Endothelial cell of umbilical vein (primary cell): ENCODE measurements around the gene MTAP. TPM values are rescaled to one million over a fixed set of nuclear protein-coding genes. Genes with fewer than 3 reads are reported as not detected.

ENCODE experiments used
- BruUV-seq: library from RNA; stranded (reverse); fragments of 400-500 nt; replicated peaks from 2 replicates; lab custom pipeline; 2021; lab: Mats Ljungman, UMichigan
- CTCF ChIA-PET: fragments of 300-600, 350-600 bp; sonication (Branson Sonifier 250); formaldehyde crosslinking; loops from one replicate; lab custom pipeline; 2021; ENCODE audit warnings: antibody characterized with exemption, inconsistent platforms; lab: Charles Lee
- POLR2A ChIA-PET: fragments of 300-600, 350-600 bp; sonication (Branson Sonifier 250); formaldehyde crosslinking; loops from one replicate; lab custom pipeline; 2021; ENCODE audit warnings: antibody characterized with exemption, inconsistent platforms; lab: Charles Lee
- DNase-seq: peaks from one replicate; pipeline ENCODE4 v3.0.0-alpha.2; 2011; ENCODE audit warnings: low read depth, low spot score
- FAIRE-seq: peaks from 2 replicates; lab custom pipeline; 2011; peaks lifted over from hg19 to GRCh38; lab: Jason Lieb, UNC
- H2AFZ ChIP-seq: 2 replicates; pipeline ENCODE4 v1.6.0; 2012; ENCODE audit warnings: low read depth, low read length, control low read depth, inconsistent platforms
- H3K27ac ChIP-seq: 2 replicates; pipeline ENCODE4 v1.5.1; 2011; ENCODE audit warnings: low read depth, mild to moderate bottlenecking, control low read depth, low read length, moderate library complexity; ENCODE audit not compliant: insufficient read depth
- H3K27me3 ChIP-seq, 2 experiments: 2 replicates each; pipeline versions ENCODE4 v1.6.0 to v1.6.1; 2011; ENCODE audit warnings: low read length in 2 of 2, mixed read lengths in 1 of 2; ENCODE audit not compliant: control insufficient read depth in 2 of 2, insufficient read depth in 2 of 2
- H3K36me3 ChIP-seq, 2 experiments: 2 replicates in 1 of 2; 3 replicates in 1 of 2; pipeline ENCODE4 v1.5.1; 2011; ENCODE audit warnings: low read length in 2 of 2, mild to moderate bottlenecking in 1 of 2, moderate library complexity in 1 of 2; ENCODE audit not compliant: control insufficient read depth in 2 of 2, insufficient read depth in 2 of 2; ENCODE audit errors: extremely low read depth in 1 of 2
- H3K4me1 ChIP-seq: 3 replicates; pipeline ENCODE4 v1.5.1; 2011; ENCODE audit warnings: mild to moderate bottlenecking, low read length; ENCODE audit not compliant: control insufficient read depth, insufficient read depth; ENCODE audit errors: extremely low read depth
- H3K4me2 ChIP-seq: 2 replicates; pipeline ENCODE4 v1.6.1; 2011; ENCODE audit warnings: low read length, control low read depth, mixed read lengths; ENCODE audit not compliant: insufficient read depth
- H3K4me3 ChIP-seq, 3 experiments: fragments of 200-600 bp in 1 of 3; sonication (generic), shearing (Covaris generic) in 1 of 3; replicated peaks in 1 of 3; 2 replicates each; pipeline ENCODE4 v1.5.1; 2011 to 2016; ENCODE audit warnings: control low read depth in 3 of 3, low read length in 3 of 3, mild to moderate bottlenecking in 2 of 3, inconsistent platforms in 1 of 3, low read depth in 1 of 3, moderate library complexity in 1 of 3; ENCODE audit not compliant: insufficient read depth in 1 of 3
- H3K79me2 ChIP-seq: 2 replicates; pipeline ENCODE4 v1.6.0; 2012; ENCODE audit warnings: low read length, inconsistent platforms; ENCODE audit not compliant: control insufficient read depth, insufficient read depth
- H3K9ac ChIP-seq: replicated peaks from 2 replicates; pipeline ENCODE3; 2011; ENCODE audit warnings: low read length, control low read depth; ENCODE audit not compliant: insufficient read depth; ENCODE audit errors: extremely low read depth
- H3K9me1 ChIP-seq: replicated peaks from 3 replicates; pipeline ENCODE4 v1.6.0; 2011; ENCODE audit warnings: mild to moderate bottlenecking, low read length; ENCODE audit not compliant: control insufficient read depth, insufficient read depth; ENCODE audit errors: extremely low read depth
- H3K9me3 ChIP-seq: replicated peaks from 2 replicates; pipeline ENCODE4 v1.5.1; 2012; ENCODE audit warnings: low read length, inconsistent platforms; ENCODE audit not compliant: control insufficient read depth, insufficient read depth
- H4K20me1 ChIP-seq: replicated peaks from 2 replicates; pipeline ENCODE3; 2011; ENCODE audit warnings: mild to moderate bottlenecking, low read length; ENCODE audit not compliant: control insufficient read depth, insufficient read depth; ENCODE audit errors: extremely low read depth
- EZH2 ChIP-seq: IDR thresholded peaks from 2 replicates; pipeline ENCODE4 v1.6.1; 2012; ENCODE audit warnings: borderline replicate concordance, low read depth, mild to moderate bottlenecking, moderate library complexity, low read length, inconsistent platforms; ENCODE audit not compliant: severe bottlenecking
- FOS ChIP-seq: IDR thresholded peaks from 2 replicates; pipeline ENCODE4 v1.6.1; 2011; ENCODE audit warnings: mild to moderate bottlenecking, low read length, moderate library complexity, borderline replicate concordance; ENCODE audit not compliant: insufficient read depth
- GATA2 ChIP-seq: IDR thresholded peaks from 2 replicates; pipeline ENCODE4 v1.7.0; 2011; ENCODE audit warnings: low read depth, mild to moderate bottlenecking, moderate library complexity, mixed read lengths, low read length; ENCODE audit not compliant: insufficient read length, insufficient read depth
- JUN ChIP-seq: IDR thresholded peaks from 2 replicates; pipeline ENCODE4 v1.6.1; 2011; ENCODE audit warnings: borderline replicate concordance, low read depth; ENCODE audit not compliant: insufficient read length, insufficient read depth
- MAX ChIP-seq: IDR thresholded peaks from 2 replicates; pipeline ENCODE4 v1.6.1; 2011; ENCODE audit not compliant: insufficient read depth, insufficient read length
- MYC ChIP-seq: IDR thresholded peaks from one replicate; pipeline ENCODE4 v1.6.1; 2011; ENCODE audit warnings: mild to moderate bottlenecking, low read depth, low read length
- POLR2A ChIP-seq: IDR thresholded peaks from 2 replicates; pipeline ENCODE4 v1.6.1; 2012; ENCODE audit warnings: low read depth, mild to moderate bottlenecking, control low read depth, low read length
- POLR2AphosphoS5 ChIP-seq: IDR thresholded peaks from 2 replicates; pipeline ENCODE4 v1.6.1; 2012; ENCODE audit warnings: low read depth, mild to moderate bottlenecking, control low read depth, low read length, moderate library complexity; ENCODE audit not compliant: insufficient read depth
- dilution Hi-C: fragments of 300-500 bp; cut with MboI; formaldehyde crosslinking; loops from one replicate; pipeline ENCODE4 v1.15.0; 2019; ENCODE audit warnings: low sequenced_read_pairs; ENCODE audit not compliant: extremely low pct_ligation_motif_present
- intact Hi-C: fragments of 100-400 bp; cut with micrococcal nuclease; formaldehyde crosslinking; loops from one replicate; pipeline ENCODE4 v1.10.0; 2022
- polyA plus RNA-seq, 4 experiments: library from polyadenylated mRNA; depleted of rRNA in 3 of 4; stranded (reverse) in 3 of 4; unstranded in 1 of 4; fragments of >200 nt; gene quantifications; 2 replicates each; pipeline versions ENCODE4 v1.2.1 to v1.2.3, GENCODE V29; 2011 to 2012; ENCODE audit warnings: missing spikeins in 1 of 4
- total RNA-seq: library from RNA; stranded (reverse); gene quantifications from 2 replicates; pipeline ENCODE4 v1.2.3, GENCODE V29; 2021
- TF ChIP-seq, protein P1 (sequence below), 2 donors: IDR thresholded peaks; 1 replicate in 1 of 2; 2 replicates in 1 of 2; pipeline ENCODE4 v1.5.1; 2011; ENCODE audit warnings: low read length in 2 of 2, mild to moderate bottlenecking in 2 of 2, moderate library complexity in 2 of 2, control low read depth in 1 of 2, inconsistent platforms in 1 of 2, low read depth in 1 of 2; ENCODE audit not compliant: insufficient read depth in 1 of 2; ENCODE audit errors: extremely low read depth in 1 of 2

The MTAP gene
- total and polyA plus RNA-seq, 2 donors (not counting 3 experiments of a cell fraction or from before 2014, with no cell fraction given), result 11.3 to 55.1 TPM

- no peak for FAIRE-seq
- no peaks in the 10 kb centered on the region for H3K79me2 ChIP-seq
- H3K9me3 ChIP-seq, result no peaks in the 10 kb centered on the region
- TF ChIP-seq EZH2 (no peak), FOS (no peak), MAX (no peak), POLR2AphosphoS5 (no peak), POLR2A (no peak), JUN (no peak), MYC (no peak), GATA2 (no peak)
- TF ChIP-seq, protein P1, sequence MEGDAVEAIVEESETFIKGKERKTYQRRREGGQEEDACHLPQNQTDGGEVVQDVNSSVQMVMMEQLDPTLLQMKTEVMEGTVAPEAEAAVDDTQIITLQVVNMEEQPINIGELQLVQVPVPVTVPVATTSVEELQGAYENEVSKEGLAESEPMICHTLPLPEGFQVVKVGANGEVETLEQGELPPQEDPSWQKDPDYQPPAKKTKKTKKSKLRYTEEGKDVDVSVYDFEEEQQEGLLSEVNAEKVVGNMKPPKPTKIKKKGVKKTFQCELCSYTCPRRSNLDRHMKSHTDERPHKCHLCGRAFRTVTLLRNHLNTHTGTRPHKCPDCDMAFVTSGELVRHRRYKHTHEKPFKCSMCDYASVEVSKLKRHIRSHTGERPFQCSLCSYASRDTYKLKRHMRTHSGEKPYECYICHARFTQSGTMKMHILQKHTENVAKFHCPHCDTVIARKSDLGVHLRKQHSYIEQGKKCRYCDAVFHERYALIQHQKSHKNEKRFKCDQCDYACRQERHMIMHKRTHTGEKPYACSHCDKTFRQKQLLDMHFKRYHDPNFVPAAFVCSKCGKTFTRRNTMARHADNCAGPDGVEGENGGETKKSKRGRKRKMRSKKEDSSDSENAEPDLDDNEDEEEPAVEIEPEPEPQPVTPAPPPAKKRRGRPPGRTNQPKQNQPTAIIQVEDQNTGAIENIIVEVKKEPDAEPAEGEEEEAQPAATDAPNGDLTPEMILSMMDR (IDR thresholded peaks at IDR 0.05; ENCODE audit: extremely low read depth in 1 of 2, insufficient read depth in 1 of 2, low read depth in 1 of 2, low read length in 2 of 2), result no peak
- H2AFZ ChIP-seq, result no peak overlapping the region
- no peak overlapping the region for H3K27ac ChIP-seq
- ChIA-PET POLR2A (no interaction called here), CTCF (no interaction called here)
- no TSS peak for BruUV-seq
- H3K27me3 ChIP-seq, result no peaks in the 10 kb centered on the region
- H3K4me3 ChIP-seq, result no peak overlapping the region
- DNase-seq, result no peak
- H3K4me1 ChIP-seq, result peaks cover 21% of the 10 kb centered on the region
- no peak overlapping the region for H3K4me2 ChIP-seq
- H3K36me3 ChIP-seq, result peaks cover 4 to 9% of the 10 kb centered on the region in 2 experiments
- no peak overlapping the region for H3K9ac ChIP-seq
- dilution Hi-C loops (no loop called here), intact Hi-C loops (no loop called here)
- H3K9me1 ChIP-seq, result no peaks in the 10 kb centered on the region
- H4K20me1 ChIP-seq, result no peaks in the 10 kb centered on the region
These were observed 38.7 kb downstream of the MTAP start for GRCh38 chr9:21841133-21841532.
